HepG2 (cell line): Measurements from ENCODE around the gene FRMD4A. TPM values are rescaled to one million over a fixed set of nuclear protein-coding genes. Genes with fewer than 3 reads are reported as not detected.

Experiments used
- ATAC-seq: fragments of 200-7000 bp; cut with Tn5 transposase; 3 replicates; pipeline ENCODE4 v1.9.1; 2020; ENCODE audit warnings: mild to moderate bottlenecking, moderate library complexity
- BruUV-seq: library from RNA; stranded (reverse); fragments of 400-500 nt; replicated peaks from 2 replicates; lab custom pipeline; 2021; lab: Mats Ljungman, UMichigan
- CTCF ChIA-PET: fragments of 300-600 bp; formaldehyde crosslinking; extraction: SDS; loops from one replicate; lab custom pipeline; 2021; ENCODE audit warnings: low total read pairs, inconsistent platforms, low intra/inter-chr PET ratio; lab: Yijun Ruan, JAX
- POLR2A ChIA-PET: fragments of 350-600 bp; sonication (Branson Sonifier 250); formaldehyde crosslinking; loops from one replicate; lab custom pipeline; 2020; ENCODE audit warnings: antibody characterized with exemption, inconsistent platforms; lab: Yijun Ruan, JAX
- DNase-seq: peaks from one replicate; pipeline ENCODE4 v3.0.0-alpha.2; 2015; ENCODE audit warnings: low spot score
- FAIRE-seq: peaks from 3 replicates; lab custom pipeline; 2011; peaks lifted over from hg19 to GRCh38; lab: Jason Lieb, UNC
- H2AFZ ChIP-seq: one replicate; pipeline ENCODE4 v1.6.1; 2011; ENCODE audit warnings: low read length, inconsistent platforms
- H3K27ac ChIP-seq: fragments of 300-600 bp; 3 replicates; pipeline ENCODE4 v1.8.0; 2011; ENCODE audit warnings: mixed run types, mild to moderate bottlenecking, mixed read lengths, low read length, inconsistent platforms; ENCODE audit not compliant: insufficient read depth; ENCODE audit errors: extremely low read length
- H3K27me3 ChIP-seq, 2 experiments: fragments of 200-600 bp in 1 of 2; 2 replicates in 1 of 2; 3 replicates in 1 of 2; pipeline versions ENCODE4 v1.6.0 to v1.8.0; 2011; ENCODE audit warnings: low read length in 2 of 2, mild to moderate bottlenecking in 2 of 2, moderate library complexity in 2 of 2, inconsistent platforms in 1 of 2; ENCODE audit not compliant: insufficient read depth in 2 of 2, control insufficient read depth in 1 of 2
- H3K36me3 ChIP-seq, 2 experiments: fragments of 200-600 bp in 1 of 2; replicated peaks in 1 of 2; 2 replicates in 1 of 2; 3 replicates in 1 of 2; pipeline versions ENCODE4 v1.5.1 to v1.8.0; 2011; ENCODE audit warnings: low read length in 2 of 2, inconsistent platforms in 1 of 2; ENCODE audit not compliant: insufficient read depth in 2 of 2, control insufficient read depth in 1 of 2
- H3K4me1 ChIP-seq: 2 replicates; pipeline ENCODE4 v1.5.1; 2012; ENCODE audit warnings: low read length, inconsistent platforms; ENCODE audit not compliant: insufficient read depth
- H3K4me2 ChIP-seq: 2 replicates; pipeline ENCODE4 v1.6.0; 2011; ENCODE audit warnings: low read depth, low read length, inconsistent platforms
- H3K4me3 ChIP-seq, 3 experiments: fragments of 200-600 bp in 1 of 3; sonication (generic), shearing (Covaris generic) in 1 of 3; replicated peaks in 1 of 3; 2 replicates each; pipeline ENCODE4 v1.5.1; 2011 to 2016; ENCODE audit warnings: low read length in 3 of 3, inconsistent platforms in 2 of 3, low read depth in 2 of 3, mild to moderate bottlenecking in 2 of 3, control low read depth in 1 of 3, mixed read lengths in 1 of 3; ENCODE audit not compliant: insufficient read depth in 1 of 3
- H3K79me2 ChIP-seq: one replicate; pipeline ENCODE4 v1.6.1; 2011; ENCODE audit warnings: low read length, inconsistent platforms; ENCODE audit not compliant: insufficient read depth
- H3K9ac ChIP-seq: 2 replicates; pipeline ENCODE4 v1.6.0; 2011; ENCODE audit warnings: mild to moderate bottlenecking, low read depth, low read length, inconsistent platforms; ENCODE audit not compliant: insufficient read depth
- H3K9me3 ChIP-seq: 2 replicates; pipeline ENCODE4 v1.5.1; 2012; ENCODE audit warnings: mild to moderate bottlenecking, low read length
- H4K20me1 ChIP-seq: 2 replicates; pipeline ENCODE4 v1.6.0; 2011; ENCODE audit warnings: inconsistent platforms, mild to moderate bottlenecking, low read length, moderate library complexity; ENCODE audit not compliant: insufficient read depth
- FOXM1 ChIP-seq: sonication (generic); formaldehyde crosslinking; IDR thresholded peaks from 2 replicates; pipeline ENCODE4 v1.5.0; 2020; ENCODE audit warnings: missing genetic modification reagents
- GATAD1 ChIP-seq: IDR thresholded peaks from 2 replicates; pipeline ENCODE4 v1.6.1; 2016; ENCODE audit warnings: missing genetic modification reagents, missing compliant biosample characterization
- RFX3 ChIP-seq: IDR thresholded peaks from 2 replicates; pipeline ENCODE4 v1.6.1; 2016; ENCODE audit warnings: missing biosample characterization, missing genetic modification reagents
- SIN3A ChIP-seq: IDR thresholded peaks from 2 replicates; pipeline ENCODE4 v1.6.1; 2011; ENCODE audit warnings: low read depth, mild to moderate bottlenecking, control low read depth, low read length, borderline replicate concordance
- SMAD3 ChIP-seq: sonication (generic); formaldehyde crosslinking; IDR thresholded peaks from 2 replicates; pipeline ENCODE4 v1.4.0; 2020; ENCODE audit warnings: missing genetic modification reagents
- ZNF264 ChIP-seq: sonication (generic); formaldehyde crosslinking; IDR thresholded peaks from 2 replicates; pipeline ENCODE4 v1.4.0; 2020; ENCODE audit warnings: missing genetic modification reagents
- ZNF546 ChIP-seq: sonication (generic); formaldehyde crosslinking; conservative IDR thresholded peaks from 2 replicates; pipeline ENCODE4 v1.8.1; 2023; ENCODE audit warnings: mild to moderate bottlenecking, missing genetic modification reagents
- ZNF629 ChIP-seq: sonication (generic); formaldehyde crosslinking; conservative IDR thresholded peaks from 2 replicates; pipeline ENCODE4 v1.5.0; 2020; ENCODE audit warnings: missing genetic modification reagents
- WGBS: methylation state at CpG from one replicate; pipeline ENCODE4 v1.1.6; 2017; ENCODE audit warnings: low lambda C conversion rate; 5-methylcytosine and 5-hydroxymethylcytosine counted together
- in situ Hi-C: cut with HindIII; loops from 2 replicates; pipeline ENCODE4 v1.10.0; 2017; ENCODE audit warnings: low pct_unique_long_range_greater_than_20kb; ENCODE audit not compliant: extremely low pct_ligation_motif_present
- intact Hi-C: fragments of 100-400 bp; cut with micrococcal nuclease; formaldehyde crosslinking; loops from one replicate; pipeline ENCODE4 v1.10.0; 2022; ENCODE audit not compliant: unreplicated experiment
- polyA plus RNA-seq, 8 experiments: library from polyadenylated mRNA; depleted of rRNA in 3 of 8; stranded (reverse) in 7 of 8; unstranded in 1 of 8; fragments of >200 nt; fragmentation: Illumina TruSeq in 4 of 8; extraction: Trizol in 4 of 8; gene quantifications; 2 replicates each; pipeline versions ENCODE4 v1.2.1 to v1.2.3, GENCODE V29; 2011 to 2016; ENCODE audit warnings: low read depth in 4 of 8, missing spikeins in 1 of 8, mixed read lengths in 1 of 8; ENCODE audit not compliant: insufficient read depth in 1 of 8
- total RNA-seq, 5 experiments: library from RNA; depleted of rRNA; stranded (reverse); fragments of >200 nt; fragmentation: Illumina TruSeq; extraction: Trizol; gene quantifications; 2 replicates each; pipeline ENCODE4 v1.2.3, GENCODE V29; 2016; ENCODE audit warnings: low read depth in 1 of 5
- TF ChIP-seq, protein P1 (sequence below): sonication (generic); formaldehyde crosslinking; IDR thresholded peaks from 2 replicates; pipeline ENCODE4 v1.5.1; 2020; ENCODE audit warnings: mild to moderate bottlenecking, missing genetic modification reagents, moderate library complexity
- TF ChIP-seq, protein P2 (sequence below): sonication (generic); formaldehyde crosslinking; IDR thresholded peaks from 2 replicates; pipeline ENCODE4 v1.4.0; 2020; ENCODE audit warnings: missing genetic modification reagents, borderline replicate concordance
- TF ChIP-seq, protein P3 (sequence below): IDR thresholded peaks from 2 replicates; pipeline ENCODE4 v1.6.1; 2016; ENCODE audit warnings: missing biosample characterization, missing genetic modification reagents, low read depth
- TF ChIP-seq, protein P4 (sequence below): sonication (generic); formaldehyde crosslinking; IDR thresholded peaks from 2 replicates; pipeline ENCODE4 v1.4.0; 2020; ENCODE audit warnings: mild to moderate bottlenecking, missing genetic modification reagents

The FRMD4A gene
- total and polyA plus RNA-seq, 2 of the 13 experiments (the other 11 are each of a cell fraction or from before 2014, with no cell fraction given) = 0.09 to 0.26 TPM

DNA sequence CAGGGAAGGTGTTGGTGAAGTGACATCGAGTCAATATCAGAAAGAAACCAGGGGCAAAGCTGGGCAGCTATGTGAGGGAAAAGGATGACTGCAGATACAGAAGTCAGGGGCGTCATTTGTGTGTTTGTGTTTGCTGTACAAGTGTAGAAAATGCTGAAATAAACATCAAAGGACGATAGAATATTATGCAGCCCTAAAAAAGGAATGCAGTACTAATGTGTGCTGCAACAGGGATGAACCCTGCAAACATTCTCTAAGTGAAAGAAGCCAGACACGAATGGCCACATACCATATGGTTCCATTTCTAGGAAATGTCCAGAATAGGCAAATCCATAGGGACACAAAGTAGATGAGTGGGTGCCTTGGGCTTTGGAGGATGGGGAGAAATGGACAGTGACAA lies 610.0 kb downstream of the FRMD4A start (continued):
- TF ChIP-seq, protein P1, sequence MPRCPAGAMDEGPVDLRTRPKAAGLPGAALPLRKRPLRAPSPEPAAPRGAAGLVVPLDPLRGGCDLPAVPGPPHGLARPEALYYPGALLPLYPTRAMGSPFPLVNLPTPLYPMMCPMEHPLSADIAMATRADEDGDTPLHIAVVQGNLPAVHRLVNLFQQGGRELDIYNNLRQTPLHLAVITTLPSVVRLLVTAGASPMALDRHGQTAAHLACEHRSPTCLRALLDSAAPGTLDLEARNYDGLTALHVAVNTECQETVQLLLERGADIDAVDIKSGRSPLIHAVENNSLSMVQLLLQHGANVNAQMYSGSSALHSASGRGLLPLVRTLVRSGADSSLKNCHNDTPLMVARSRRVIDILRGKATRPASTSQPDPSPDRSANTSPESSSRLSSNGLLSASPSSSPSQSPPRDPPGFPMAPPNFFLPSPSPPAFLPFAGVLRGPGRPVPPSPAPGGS (CRISPR knock-in tag) = no peak
- TF ChIP-seq, protein P2, sequence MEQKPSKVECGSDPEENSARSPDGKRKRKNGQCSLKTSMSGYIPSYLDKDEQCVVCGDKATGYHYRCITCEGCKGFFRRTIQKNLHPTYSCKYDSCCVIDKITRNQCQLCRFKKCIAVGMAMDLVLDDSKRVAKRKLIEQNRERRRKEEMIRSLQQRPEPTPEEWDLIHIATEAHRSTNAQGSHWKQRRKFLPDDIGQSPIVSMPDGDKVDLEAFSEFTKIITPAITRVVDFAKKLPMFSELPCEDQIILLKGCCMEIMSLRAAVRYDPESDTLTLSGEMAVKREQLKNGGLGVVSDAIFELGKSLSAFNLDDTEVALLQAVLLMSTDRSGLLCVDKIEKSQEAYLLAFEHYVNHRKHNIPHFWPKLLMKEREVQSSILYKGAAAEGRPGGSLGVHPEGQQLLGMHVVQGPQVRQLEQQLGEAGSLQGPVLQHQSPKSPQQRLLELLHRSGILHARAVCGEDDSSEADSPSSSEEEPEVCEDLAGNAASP = no peak
- no peak for TF ChIP-seq ZNF264 (CRISPR knock-in tag)

DNA sequence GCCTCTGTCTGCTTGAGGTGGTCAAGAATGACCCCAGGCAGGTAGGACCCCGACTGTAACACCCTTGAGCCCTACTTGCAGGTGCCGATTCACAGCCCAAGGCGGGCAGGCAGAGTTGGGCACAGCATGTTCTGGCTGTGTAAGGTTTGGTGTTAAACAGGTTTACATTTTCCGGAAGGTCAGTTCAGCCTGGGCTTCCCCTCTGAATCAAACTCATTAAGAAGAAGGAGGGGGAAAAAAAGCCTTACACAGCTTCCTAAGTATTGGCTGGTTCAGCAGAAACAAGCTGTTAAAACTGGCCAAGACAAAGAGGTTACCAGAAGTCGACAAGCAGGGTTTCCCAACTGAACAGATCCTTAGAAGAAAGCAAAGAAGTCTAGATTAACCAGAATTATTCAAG lies 611.3 kb downstream of the FRMD4A start:
- H3K4me3 ChIP-seq = no peak overlapping the region
- 59% methylated on average over 5 of the region's 5 CpGs for WGBS
- POLR2A ChIA-PET = no interaction called here
- TF ChIP-seq ZNF629 = no peak
- TF ChIP-seq, protein P3, sequence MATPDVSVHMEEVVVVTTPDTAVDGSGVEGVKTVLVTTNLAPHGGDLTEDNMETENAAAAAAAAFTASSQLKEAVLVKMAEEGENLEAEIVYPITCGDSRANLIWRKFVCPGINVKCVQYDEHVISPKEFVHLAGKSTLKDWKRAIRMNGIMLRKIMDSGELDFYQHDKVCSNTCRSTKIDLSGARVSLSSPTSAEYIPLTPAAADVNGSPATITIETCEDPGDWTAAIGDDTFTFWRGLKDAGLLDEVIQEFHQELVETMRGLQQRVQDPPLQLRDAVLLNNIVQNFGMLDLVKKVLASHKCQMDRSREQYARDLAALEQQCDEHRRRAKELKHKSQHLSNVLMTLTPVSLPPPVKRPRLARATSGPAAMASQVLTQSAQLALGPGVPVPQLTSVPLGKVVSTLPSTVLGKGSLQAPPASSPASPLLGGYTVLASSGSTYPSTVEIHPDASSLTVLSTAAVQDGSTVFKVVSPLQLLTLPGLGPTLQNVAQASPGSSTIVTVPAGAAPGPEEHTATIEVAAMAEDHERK = no peak
- TF ChIP-seq FOXM1 (CRISPR knock-in tag) = no peak
- no peak for TF ChIP-seq SIN3A
- TF ChIP-seq GATAD1 = no peak
- TF ChIP-seq RFX3 (CRISPR knock-in tag) = no peak
- TF ChIP-seq, protein P4, sequence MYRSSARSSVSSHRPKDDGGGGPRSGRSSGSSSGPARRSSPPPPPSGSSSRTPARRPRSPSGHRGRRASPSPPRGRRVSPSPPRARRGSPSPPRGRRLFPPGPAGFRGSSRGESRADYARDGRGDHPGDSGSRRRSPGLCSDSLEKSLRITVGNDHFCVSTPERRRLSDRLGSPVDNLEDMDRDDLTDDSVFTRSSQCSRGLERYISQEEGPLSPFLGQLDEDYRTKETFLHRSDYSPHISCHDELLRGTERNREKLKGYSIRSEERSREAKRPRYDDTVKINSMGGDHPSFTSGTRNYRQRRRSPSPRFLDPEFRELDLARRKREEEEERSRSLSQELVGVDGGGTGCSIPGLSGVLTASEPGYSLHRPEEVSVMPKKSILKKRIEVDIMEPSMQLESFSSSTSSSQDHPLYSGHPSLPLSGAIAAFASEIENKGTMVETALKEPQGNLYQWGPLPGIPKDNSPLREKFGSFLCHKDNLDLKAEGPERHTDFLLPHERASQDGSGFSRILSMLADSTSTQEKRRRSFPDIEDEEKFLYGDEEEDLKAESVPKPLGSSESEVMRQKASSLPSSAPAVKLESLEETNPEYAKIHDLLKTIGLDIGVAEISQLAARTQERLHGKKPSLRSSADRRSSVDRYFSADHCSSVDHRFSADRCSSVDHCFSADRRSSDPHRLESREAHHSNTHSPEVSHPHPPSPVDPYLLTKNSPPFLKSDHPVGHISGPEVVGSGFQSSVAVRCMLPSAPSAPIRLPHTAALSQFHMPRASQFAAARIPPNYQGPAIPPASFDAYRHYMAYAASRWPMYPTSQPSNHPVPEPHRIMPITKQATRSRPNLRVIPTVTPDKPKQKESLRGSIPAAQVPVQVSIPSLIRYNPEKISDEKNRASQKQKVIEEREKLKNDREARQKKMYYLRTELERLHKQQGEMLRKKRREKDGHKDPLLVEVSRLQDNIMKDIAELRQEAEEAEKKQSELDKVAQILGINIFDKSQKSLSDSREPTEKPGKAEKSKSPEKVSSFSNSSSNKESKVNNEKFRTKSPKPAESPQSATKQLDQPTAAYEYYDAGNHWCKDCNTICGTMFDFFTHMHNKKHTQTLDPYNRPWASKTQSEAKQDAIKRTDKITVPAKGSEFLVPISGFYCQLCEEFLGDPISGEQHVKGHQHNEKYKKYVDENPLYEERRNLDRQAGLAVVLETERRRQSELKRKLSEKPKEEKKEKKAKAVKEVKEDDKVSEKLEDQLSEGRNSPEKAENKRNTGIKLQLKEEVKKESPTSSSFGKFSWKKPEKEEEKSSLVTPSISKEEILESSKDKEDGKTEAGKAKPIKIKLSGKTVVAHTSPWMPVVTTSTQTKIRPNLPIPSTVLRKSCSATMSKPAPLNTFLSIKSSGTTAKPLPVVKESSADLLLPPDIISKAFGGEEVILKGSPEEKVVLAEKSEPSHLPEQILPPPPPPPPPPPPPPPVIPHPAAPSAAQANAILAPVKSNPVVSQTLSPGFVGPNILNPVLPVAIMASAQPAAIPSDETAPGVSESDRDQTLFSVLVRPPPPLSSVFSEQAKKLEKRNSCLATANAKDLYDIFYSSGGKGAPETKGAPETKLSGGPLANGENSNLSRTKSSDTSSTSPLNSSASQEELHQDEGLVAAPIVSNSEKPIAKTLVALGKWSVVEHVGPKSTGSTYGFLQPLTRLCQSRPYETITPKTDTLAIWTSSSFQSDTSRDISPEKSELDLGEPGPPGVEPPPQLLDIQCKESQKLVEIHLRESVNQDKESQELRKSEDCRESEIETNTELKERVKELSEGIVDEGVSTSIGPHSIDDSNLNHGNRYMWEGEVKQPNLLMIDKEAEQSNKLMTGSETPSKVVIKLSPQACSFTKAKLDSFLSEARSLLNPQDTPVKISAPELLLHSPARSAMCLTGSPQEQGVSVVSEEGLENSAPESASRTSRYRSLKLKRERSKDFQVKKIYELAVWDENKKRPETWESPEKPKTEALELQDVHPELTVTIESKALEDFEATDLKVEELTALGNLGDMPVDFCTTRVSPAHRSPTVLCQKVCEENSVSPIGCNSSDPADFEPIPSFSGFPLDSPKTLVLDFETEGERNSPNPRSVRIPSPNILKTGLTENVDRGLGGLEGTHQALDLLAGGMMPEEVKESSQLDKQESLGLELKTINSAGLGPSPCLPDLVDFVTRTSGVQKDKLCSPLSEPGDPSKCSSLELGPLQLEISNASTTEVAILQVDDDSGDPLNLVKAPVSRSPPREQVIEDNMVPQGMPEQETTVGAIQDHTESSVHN (CRISPR knock-in tag) = no peak
- TF ChIP-seq SMAD3 (CRISPR knock-in tag) = no peak
- no peak for TF ChIP-seq ZNF546 (CRISPR knock-in tag)

More for the DNA sequence above, 611.3 kb downstream of the FRMD4A start:
- Histone ChIP-seq H3K27ac (no peak overlapping the region), H3K27me3 (peaks cover 2 to 15% of the 10 kb centered on the region in 2 experiments; a peak in 2 of 5 replicates), H3K79me2 (no peaks in the 10 kb centered on the region), H3K4me2 (no peak overlapping the region), H2AFZ (no peak overlapping the region), H4K20me1 (no peaks in the 10 kb centered on the region), H3K36me3 (no peaks in the 10 kb centered on the region), H3K4me1 (peaks cover 32% of the 10 kb centered on the region), H3K9ac (no peak overlapping the region), H3K9me3 (no peaks in the 10 kb centered on the region)
- ATAC-seq (no peak), FAIRE-seq (no peak), DNase-seq (no peak)
- in situ Hi-C loops (no loop called here), intact Hi-C loops (no loop called here)
- CTCF ChIA-PET = no interaction called here
- BruUV-seq = no TSS peak
